ENCODE measurements around the gene SCAND1.

The SCAND1 gene

GRCh38 chr20:35910254-35910653 lies 44.0 kb downstream of the SCAND1 start:
- no peak for DNase-seq (ENCODE audit: low spot score)
- in situ Hi-C loops (cut with MboI; ENCODE audit: low pct_unique_long_range_greater_than_20kb, low sequenced_read_pairs, unreplicated experiment), result no loop called here
- no peak for TF ChIP-seq CTCF (IDR thresholded peaks at IDR 0.05; ENCODE audit: extremely low read depth, insufficient read depth, missing control alignments)

GRCh38 chr20:35909796-35910195 lies 44.5 kb downstream of the SCAND1 start:
- no peak for DNase-seq (ENCODE audit: low spot score)
- in situ Hi-C loops (cut with MboI; ENCODE audit: low pct_unique_long_range_greater_than_20kb, low sequenced_read_pairs, unreplicated experiment), result no loop called here
- no peak for TF ChIP-seq CTCF (IDR thresholded peaks at IDR 0.05; ENCODE audit: extremely low read depth, insufficient read depth, missing control alignments)

GRCh38 chr20:35909176-35909575 lies 45.1 kb downstream of the SCAND1 start:
- peak; percentile 19 for DNase-seq (ENCODE audit: low spot score)
- in situ Hi-C loops (cut with MboI; ENCODE audit: low pct_unique_long_range_greater_than_20kb, low sequenced_read_pairs, unreplicated experiment), result no loop called here
- no peak for TF ChIP-seq CTCF (IDR thresholded peaks at IDR 0.05; ENCODE audit: extremely low read depth, insufficient read depth, missing control alignments)

GRCh38 chr20:35908007-35908406 lies 46.3 kb downstream of the SCAND1 start:
- in situ Hi-C loops (cut with MboI; ENCODE audit: low pct_unique_long_range_greater_than_20kb, low sequenced_read_pairs, unreplicated experiment), result no loop called here
- TF ChIP-seq CTCF (IDR thresholded peaks at IDR 0.05; ENCODE audit: extremely low read depth, insufficient read depth, missing control alignments), result no peak
- DNase-seq (ENCODE audit: low spot score), result no peak

- in situ Hi-C loops (cut with MboI; ENCODE audit: low pct_unique_long_range_greater_than_20kb, low sequenced_read_pairs, unreplicated experiment), result no loop called here
Observed at GRCh38 chr20:35907017-35907701, 47.1 kb downstream of the SCAND1 start.

GRCh38 chr20:35904982-35905663 lies 49.2 kb downstream of the SCAND1 start:
- no peak for DNase-seq (ENCODE audit: low spot score)
- in situ Hi-C loops (cut with MboI; ENCODE audit: low pct_unique_long_range_greater_than_20kb, low sequenced_read_pairs, unreplicated experiment), result no loop called here
- no peak for TF ChIP-seq CTCF (IDR thresholded peaks at IDR 0.05; ENCODE audit: extremely low read depth, insufficient read depth, missing control alignments)

More at GRCh38 chr20:35907017-35907701, 47.1 kb downstream of the SCAND1 start:
- no peak for TF ChIP-seq CTCF (IDR thresholded peaks at IDR 0.05; ENCODE audit: extremely low read depth, insufficient read depth, missing control alignments)
- DNase-seq (ENCODE audit: low spot score), result no peak
